PFSK-1 (cell line): ENCODE measurements around the gene DISC1.

Experiments
- FOXP2 ChIP-seq: optimal IDR thresholded peaks from 2 replicates; pipeline ENCODE3; 2011; ENCODE audit warnings: borderline replicate concordance, control low read depth, inconsistent platforms; ENCODE audit not compliant: insufficient read depth; ENCODE audit errors: extremely low read length, extremely low read depth
- POLR2AphosphoS5 ChIP-seq: IDR thresholded peaks from 2 replicates; pipeline ENCODE4 v1.6.1; 2012; ENCODE audit warnings: low read depth, mild to moderate bottlenecking, control low read depth, low read length, moderate library complexity
- SIN3A ChIP-seq: IDR thresholded peaks from 2 replicates; pipeline ENCODE4 v1.6.1; 2012; ENCODE audit warnings: mild to moderate bottlenecking, low read length, moderate library complexity, borderline replicate concordance; ENCODE audit not compliant: insufficient read depth
- TAF1 ChIP-seq: IDR thresholded peaks from 2 replicates; pipeline ENCODE4 v1.6.1; 2012; ENCODE audit warnings: low read length, control low read depth, borderline replicate concordance; ENCODE audit not compliant: insufficient read depth
- TF ChIP-seq, protein P1 (sequence below), 2 experiments: IDR thresholded peaks; 2 replicates each; pipeline versions ENCODE4 v1.6.1 to v1.8.0; 2011 to 2012; ENCODE audit warnings: low read depth in 2 of 2, low read length in 2 of 2, control low read depth in 1 of 2, inconsistent platforms in 1 of 2, mild to moderate bottlenecking in 1 of 2, moderate library complexity in 1 of 2; ENCODE audit not compliant: insufficient read depth in 1 of 2

The DISC1 gene

DNA sequence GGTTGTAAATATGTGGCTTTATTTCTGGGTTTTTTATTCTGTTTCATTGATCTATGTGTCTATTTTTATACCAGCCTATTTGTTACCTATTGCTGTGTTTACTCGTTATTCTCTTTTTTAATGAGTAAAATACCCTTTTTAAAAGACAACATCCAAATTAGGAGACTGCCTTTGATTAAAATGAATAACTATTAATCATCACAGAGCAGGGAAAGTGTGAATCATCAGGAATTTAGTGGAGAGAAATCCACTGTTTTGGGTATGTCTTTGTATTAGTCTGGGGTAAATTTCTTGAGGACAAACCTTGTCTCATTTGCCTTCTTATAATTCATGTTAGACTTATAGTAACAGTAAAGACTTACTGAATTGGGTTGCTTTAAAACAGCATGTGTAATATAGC lies 12.1 kb downstream of the DISC1 start:
- TF ChIP-seq, protein P1, sequence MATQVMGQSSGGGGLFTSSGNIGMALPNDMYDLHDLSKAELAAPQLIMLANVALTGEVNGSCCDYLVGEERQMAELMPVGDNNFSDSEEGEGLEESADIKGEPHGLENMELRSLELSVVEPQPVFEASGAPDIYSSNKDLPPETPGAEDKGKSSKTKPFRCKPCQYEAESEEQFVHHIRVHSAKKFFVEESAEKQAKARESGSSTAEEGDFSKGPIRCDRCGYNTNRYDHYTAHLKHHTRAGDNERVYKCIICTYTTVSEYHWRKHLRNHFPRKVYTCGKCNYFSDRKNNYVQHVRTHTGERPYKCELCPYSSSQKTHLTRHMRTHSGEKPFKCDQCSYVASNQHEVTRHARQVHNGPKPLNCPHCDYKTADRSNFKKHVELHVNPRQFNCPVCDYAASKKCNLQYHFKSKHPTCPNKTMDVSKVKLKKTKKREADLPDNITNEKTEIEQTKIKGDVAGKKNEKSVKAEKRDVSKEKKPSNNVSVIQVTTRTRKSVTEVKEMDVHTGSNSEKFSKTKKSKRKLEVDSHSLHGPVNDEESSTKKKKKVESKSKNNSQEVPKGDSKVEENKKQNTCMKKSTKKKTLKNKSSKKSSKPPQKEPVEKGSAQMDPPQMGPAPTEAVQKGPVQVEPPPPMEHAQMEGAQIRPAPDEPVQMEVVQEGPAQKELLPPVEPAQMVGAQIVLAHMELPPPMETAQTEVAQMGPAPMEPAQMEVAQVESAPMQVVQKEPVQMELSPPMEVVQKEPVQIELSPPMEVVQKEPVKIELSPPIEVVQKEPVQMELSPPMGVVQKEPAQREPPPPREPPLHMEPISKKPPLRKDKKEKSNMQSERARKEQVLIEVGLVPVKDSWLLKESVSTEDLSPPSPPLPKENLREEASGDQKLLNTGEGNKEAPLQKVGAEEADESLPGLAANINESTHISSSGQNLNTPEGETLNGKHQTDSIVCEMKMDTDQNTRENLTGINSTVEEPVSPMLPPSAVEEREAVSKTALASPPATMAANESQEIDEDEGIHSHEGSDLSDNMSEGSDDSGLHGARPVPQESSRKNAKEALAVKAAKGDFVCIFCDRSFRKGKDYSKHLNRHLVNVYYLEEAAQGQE (IDR thresholded peaks at IDR 0.05; ENCODE audit: insufficient read depth in 1 of 2, low read depth in 2 of 2, low read length in 2 of 2): no peak
- TF ChIP-seq POLR2AphosphoS5 (no peak), FOXP2 (no peak), TAF1 (no peak), SIN3A (no peak)

DNA sequence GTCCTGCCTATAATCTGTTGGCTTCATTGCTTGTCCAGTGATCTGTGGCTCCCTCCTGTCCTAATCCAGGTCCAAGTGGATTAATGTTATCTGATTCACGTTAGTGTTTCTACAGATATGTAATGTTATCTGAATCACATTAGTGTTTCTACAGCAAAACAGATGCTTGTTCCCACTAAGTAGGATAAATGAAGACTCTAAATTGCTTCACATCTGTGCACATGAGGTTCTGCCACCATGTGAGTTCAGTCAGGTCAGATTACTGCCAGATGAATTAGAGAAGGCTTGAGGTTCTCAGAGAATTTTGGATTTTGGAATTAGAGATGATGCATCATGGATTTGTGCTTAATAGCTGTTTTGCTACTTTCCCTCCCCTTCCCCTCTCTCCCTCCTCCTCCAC lies 13.2 kb downstream of the DISC1 start:
- no peak for TF ChIP-seq FOXP2
- TF ChIP-seq, protein P1 (IDR thresholded peaks at IDR 0.05; ENCODE audit: insufficient read depth in 1 of 2, low read depth in 2 of 2, low read length in 2 of 2): no peak
- TF ChIP-seq TAF1: no peak
- TF ChIP-seq POLR2AphosphoS5: no peak
- TF ChIP-seq SIN3A: no peak

- TF ChIP-seq POLR2AphosphoS5 (no peak), TAF1 (no peak), SIN3A (no peak), FOXP2 (no peak)
- TF ChIP-seq, protein P1 (IDR thresholded peaks at IDR 0.05; ENCODE audit: insufficient read depth in 1 of 2, low read depth in 2 of 2, low read length in 2 of 2): no peak
Measured at GRCh38 chr1:231642618-231643017, 16.0 kb downstream of the DISC1 start.

GRCh38 chr1:231643071-231643934 lies 16.7 kb downstream of the DISC1 start:
- TF ChIP-seq TAF1 (no peak), POLR2AphosphoS5 (no peak)

GRCh38 chr1:231643935-231644237 lies 17.3 kb downstream of the DISC1 start:
- no peak for TF ChIP-seq SIN3A

- TF ChIP-seq, protein P1 (IDR thresholded peaks at IDR 0.05; ENCODE audit: insufficient read depth in 1 of 2, low read depth in 2 of 2, low read length in 2 of 2): no peak
- TF ChIP-seq FOXP2: no peak
- no peak for TF ChIP-seq POLR2AphosphoS5
- TF ChIP-seq SIN3A: no peak
- no peak for TF ChIP-seq TAF1
Measured at GRCh38 chr1:231653632-231654031, 27.0 kb downstream of the DISC1 start.
